Skeletal muscle tissue (tissue), 4 donors: Measurements from ENCODE around the gene EFNA3. TPM values are rescaled to one million over a fixed set of nuclear protein-coding genes. Genes with fewer than 3 reads are reported as not detected.
A peak's percentile ranks its signal among the peaks of the same experiment; 100 is the strongest.

Source experiments
- H3K27ac ChIP-seq: one replicate; pipeline ENCODE4 v1.7.0; 2013; ENCODE audit warnings: mild to moderate bottlenecking, low read depth, low read length, inconsistent platforms
- H3K27me3 ChIP-seq, 3 donors: one replicate each; pipeline ENCODE4 v1.7.0; 2013; ENCODE audit warnings: low read length in 3 of 3; ENCODE audit not compliant: control insufficient read depth in 3 of 3, insufficient read depth in 3 of 3
- H3K36me3 ChIP-seq, 3 donors: one replicate each; pipeline ENCODE4 v1.7.0; 2013; ENCODE audit warnings: low read length in 3 of 3; ENCODE audit not compliant: control insufficient read depth in 3 of 3, insufficient read depth in 3 of 3
- H3K4me1 ChIP-seq, 3 donors: one replicate each; pipeline ENCODE4 v1.7.0; 2013; ENCODE audit warnings: low read length in 3 of 3, mild to moderate bottlenecking in 3 of 3; ENCODE audit not compliant: control insufficient read depth in 3 of 3, insufficient read depth in 3 of 3
- H3K4me3 ChIP-seq, 3 donors: one replicate each; pipeline ENCODE4 v1.7.0; 2013; ENCODE audit warnings: low read length in 3 of 3
- H3K9ac ChIP-seq, 3 donors: one replicate each; pipeline ENCODE4 v1.7.0; 2013; ENCODE audit warnings: low read length in 3 of 3, mild to moderate bottlenecking in 3 of 3, moderate library complexity in 2 of 3, low read depth in 1 of 3
- H3K9me3 ChIP-seq, 3 donors: one replicate each; pipeline ENCODE4 v1.7.0; 2013; ENCODE audit warnings: low read length in 3 of 3; ENCODE audit not compliant: control insufficient read depth in 3 of 3
- total RNA-seq: library from RNA; depleted of rRNA; stranded (reverse); fragments of >200 nt; gene quantifications from one replicate; pipeline ENCODE4 v1.2.3, GENCODE V29; 2014
- donor health status: Osteomylitis.

EFNA3 gene
- total RNA-seq, 1 donor from 2014 or later, result 0.52 TPM

GRCh38 chr1:155048449-155049334 lies 29.9 kb upstream of the EFNA3 start:
- H3K9me3 ChIP-seq, result no peaks in the 10 kb centered on the region
- H3K36me3 ChIP-seq, result peaks cover 0 to 3% (median 1%) of the 10 kb centered on the region in 3 donors
- no peaks in the 10 kb centered on the region for H3K27me3 ChIP-seq
- peak overlapping the region in 1 of 3 donors; percentile 45 for H3K9ac ChIP-seq
- H3K4me1 ChIP-seq, result peaks cover 40 to 74% (median 62%) of the 10 kb centered on the region in 3 donors
- no peak overlapping the region for H3K27ac ChIP-seq
- H3K4me3 ChIP-seq, result no peak overlapping the region

- Histone ChIP-seq H3K27me3 (no peaks in the 10 kb centered on the region), H3K36me3 (peaks cover 6 to 10% (median 9%) of the 10 kb centered on the region in 3 donors), H3K27ac (peak overlapping the region; percentile 75), H3K4me1 (peaks cover 35 to 66% (median 56%) of the 10 kb centered on the region in 3 donors), H3K9me3 (no peaks in the 10 kb centered on the region), H3K4me3 (peak overlapping the region; percentile 70 to 87 (median 86)), H3K9ac (peak overlapping the region; percentile 76 to 91 (median 84))
Measured at GRCh38 chr1:155049651-155050559, 28.7 kb upstream of the EFNA3 start.

DNA sequence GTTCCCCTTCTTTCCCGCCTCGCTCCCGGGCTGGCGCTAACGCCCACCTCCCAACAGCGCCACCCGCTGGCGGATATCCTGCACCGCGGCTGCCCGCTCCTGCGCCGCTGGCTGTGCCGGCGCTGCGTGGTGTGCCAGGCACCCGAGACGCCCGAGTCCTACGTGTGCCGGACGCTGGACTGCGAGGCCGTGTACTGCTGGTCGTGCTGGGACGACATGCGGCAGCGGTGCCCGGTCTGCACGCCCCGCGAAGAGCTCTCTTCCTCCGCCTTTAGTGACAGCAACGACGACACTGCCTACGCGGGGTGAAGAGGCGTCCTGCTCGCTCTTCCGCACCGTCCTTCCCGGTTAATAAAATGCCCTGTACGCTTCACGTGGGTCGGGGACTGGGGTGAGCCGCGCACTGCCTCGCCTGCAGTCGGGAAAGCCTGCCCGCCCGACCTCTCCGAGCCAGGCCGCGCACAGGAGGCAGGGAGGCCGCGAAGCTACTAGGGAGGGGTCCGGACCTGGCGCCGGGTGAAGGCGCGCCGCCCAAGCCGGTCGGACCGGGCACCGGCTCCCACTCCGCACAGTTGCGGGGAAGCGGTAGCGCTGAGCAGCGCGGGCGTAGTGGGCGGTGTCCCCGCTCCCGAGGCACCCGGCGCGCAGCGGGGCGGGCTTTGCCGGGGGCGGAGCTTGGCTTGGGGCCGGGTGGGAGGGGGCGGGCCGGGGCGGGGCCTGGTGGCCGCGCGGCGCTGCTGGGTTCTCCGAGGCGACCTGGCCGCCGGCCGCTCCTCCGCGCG lies 27.9 kb upstream of the EFNA3 start, which contains the start of gene ADAM15:
ADAM15 (plus strand) TSS at position 757 of the 782 bp plus-strand sequence. CDS start 71 bp downstream, outside the sequence.
- H3K9ac ChIP-seq, result peak within 1 kb of the TSS; percentile 76 to 91 (median 84)
- H3K4me3 ChIP-seq, result peak within 1 kb of the TSS; percentile 70 to 87 (median 86)
- H3K27ac ChIP-seq, result peak within 1 kb of the TSS; percentile 75
- H3K27me3 ChIP-seq, result no peaks in the 10 kb centered on the region
- H3K36me3 ChIP-seq, result peaks cover 10 to 14% (median 13%) of the 10 kb centered on the region in 3 donors
- H3K4me1 ChIP-seq, result peaks cover 28 to 57% (median 48%) of the 10 kb centered on the region in 3 donors
- no peaks in the 10 kb centered on the region for H3K9me3 ChIP-seq

DNA sequence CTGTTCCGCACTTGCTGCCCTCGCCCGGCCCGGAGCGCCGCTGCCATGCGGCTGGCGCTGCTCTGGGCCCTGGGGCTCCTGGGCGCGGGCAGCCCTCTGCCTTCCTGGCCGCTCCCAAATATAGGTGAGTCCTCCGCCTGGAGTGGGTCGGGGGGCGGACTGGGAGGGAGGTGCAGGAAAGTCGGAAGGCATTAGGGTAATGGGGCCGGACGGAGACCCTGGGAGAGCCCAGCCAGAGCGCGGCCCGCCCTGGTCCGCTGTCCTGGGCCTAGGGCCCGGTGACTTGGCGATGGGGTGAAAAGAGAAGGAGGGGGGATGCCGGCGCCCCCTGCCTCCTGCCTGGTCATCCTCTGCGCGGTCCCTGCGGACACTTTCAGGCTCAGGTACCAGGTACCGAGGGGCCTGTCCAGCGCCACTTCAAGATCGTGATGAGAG lies 27.3 kb upstream of the EFNA3 start:
- Histone ChIP-seq H3K9me3 (no peaks in the 10 kb centered on the region), H3K4me3 (peak overlapping the region; percentile 64 to 85 (median 70)), H3K4me1 (peaks cover 28 to 55% (median 44%) of the 10 kb centered on the region in 3 donors), H3K36me3 (peaks cover 16 to 20% (median 19%) of the 10 kb centered on the region in 3 donors), H3K9ac (peak overlapping the region; percentile 76 to 87 (median 79)), H3K27me3 (no peaks in the 10 kb centered on the region), H3K27ac (peak overlapping the region; percentile 72)

- H3K4me1 ChIP-seq, result peaks cover 28 to 55% (median 44%) of the 10 kb centered on the region in 3 donors
- peak overlapping the region; percentile 76 to 87 (median 79) for H3K9ac ChIP-seq
- H3K4me3 ChIP-seq, result peak overlapping the region; percentile 64 to 85 (median 70)
- H3K27me3 ChIP-seq, result no peaks in the 10 kb centered on the region
- H3K36me3 ChIP-seq, result peaks cover 20 to 25% (median 23%) of the 10 kb centered on the region in 3 donors
- H3K27ac ChIP-seq, result peak overlapping the region; percentile 72
- no peaks in the 10 kb centered on the region for H3K9me3 ChIP-seq
Measured at GRCh38 chr1:155051777-155052398, 26.7 kb upstream of the EFNA3 start.

GRCh38 chr1:155052439-155053395 lies 25.9 kb upstream of the EFNA3 start:
- Histone ChIP-seq H3K4me3 (peak overlapping the region; percentile 64 to 85 (median 70)), H3K9ac (peak overlapping the region; percentile 76 to 87 (median 79)), H3K9me3 (no peaks in the 10 kb centered on the region), H3K27me3 (no peaks in the 10 kb centered on the region), H3K36me3 (peaks cover 27 to 33% (median 29%) of the 10 kb centered on the region in 3 donors), H3K27ac (peak overlapping the region; percentile 72), H3K4me1 (peaks cover 28 to 51% (median 42%) of the 10 kb centered on the region in 3 donors)

DNA sequence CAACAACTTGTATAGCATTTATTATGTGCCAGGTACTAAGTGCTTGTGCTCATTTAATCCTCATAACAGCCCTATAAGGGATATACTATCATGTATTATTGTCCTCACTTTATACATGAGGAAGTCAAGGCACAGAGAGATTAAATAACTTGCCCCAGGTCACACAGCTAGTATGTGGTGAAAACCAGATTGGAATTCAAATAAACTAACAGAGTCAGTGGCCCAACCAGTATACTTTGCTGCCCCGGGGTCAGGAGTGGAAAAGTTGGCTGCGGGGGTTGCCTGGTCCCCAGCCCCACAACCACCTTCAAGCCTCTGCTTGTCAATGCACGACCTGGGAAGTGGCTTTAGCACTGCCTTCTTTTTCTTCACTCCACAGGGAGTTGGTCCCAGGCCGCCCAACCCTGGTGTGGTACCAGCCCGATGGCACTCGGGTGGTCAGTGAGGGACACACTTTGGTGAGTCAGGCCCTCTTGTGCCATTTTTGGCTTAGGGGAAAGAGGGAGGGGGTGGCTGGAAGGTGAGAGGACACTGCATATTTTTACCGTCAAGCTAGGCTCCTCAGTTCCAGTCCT lies 25.0 kb upstream of the EFNA3 start:
- peaks cover 28 to 42% (median 34%) of the 10 kb centered on the region in 3 donors for H3K4me1 ChIP-seq
- peaks cover 35 to 40% (median 37%) of the 10 kb centered on the region in 3 donors for H3K36me3 ChIP-seq
- H3K9ac ChIP-seq, result no peak overlapping the region
- no peak overlapping the region for H3K27ac ChIP-seq
- H3K4me3 ChIP-seq, result no peak overlapping the region
- H3K27me3 ChIP-seq, result no peaks in the 10 kb centered on the region
- H3K9me3 ChIP-seq, result no peaks in the 10 kb centered on the region

DNA sequence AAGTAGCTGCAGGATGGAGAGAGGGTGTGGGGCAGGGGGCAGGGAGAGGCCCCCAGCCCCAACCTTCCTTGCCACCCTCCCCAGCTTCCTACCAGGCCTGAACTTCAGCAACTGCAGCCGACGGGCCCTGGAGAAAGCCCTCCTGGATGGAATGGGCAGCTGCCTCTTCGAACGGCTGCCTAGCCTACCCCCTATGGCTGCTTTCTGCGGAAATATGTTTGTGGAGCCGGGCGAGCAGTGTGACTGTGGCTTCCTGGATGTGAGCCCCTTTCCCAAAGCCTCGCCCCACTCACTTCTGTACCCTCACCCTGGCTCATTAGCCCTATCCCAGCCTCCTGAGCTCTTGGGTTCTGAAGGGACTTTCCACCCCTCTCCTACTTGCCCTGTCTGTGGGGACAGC lies 21.5 kb upstream of the EFNA3 start:
- H3K9ac ChIP-seq, result no peak overlapping the region
- H3K27ac ChIP-seq, result no peak overlapping the region
- H3K4me1 ChIP-seq, result peaks cover 20 to 22% (median 21%) of the 10 kb centered on the region in 3 donors
- H3K27me3 ChIP-seq, result no peaks in the 10 kb centered on the region
- no peak overlapping the region for H3K4me3 ChIP-seq
- peaks cover 43 to 55% (median 44%) of the 10 kb centered on the region in 3 donors for H3K36me3 ChIP-seq
- no peaks in the 10 kb centered on the region for H3K9me3 ChIP-seq
